SKM-1 (cell line): ENCODE data around the gene SUPT3H.

ENCODE experiments used
- DNase-seq: peaks from one replicate; lab custom pipeline; 2025; ENCODE audit not compliant: unreplicated experiment; lab: John Stamatoyannopoulos, UW

Gene SUPT3H

DNA sequence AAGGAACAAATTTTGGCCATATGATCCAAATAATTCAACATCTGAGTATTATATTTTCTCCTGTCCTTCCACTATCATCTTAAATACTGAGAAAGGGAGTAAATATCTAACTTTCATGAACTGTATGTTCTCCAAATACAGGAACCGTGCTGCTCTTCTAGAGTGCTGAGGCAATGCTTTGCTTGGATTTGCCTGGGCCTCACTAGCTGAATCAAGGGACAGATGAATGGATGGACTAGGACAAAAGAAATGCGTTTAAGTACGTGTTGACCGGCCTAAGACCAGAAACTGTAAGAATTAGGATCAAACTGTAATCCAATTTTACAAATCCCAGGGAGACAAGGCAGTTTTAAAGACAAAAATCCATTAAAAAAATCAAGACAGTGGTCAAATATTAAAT lies 412.0 kb downstream of the SUPT3H start:
- no peak for DNase-seq

DNA sequence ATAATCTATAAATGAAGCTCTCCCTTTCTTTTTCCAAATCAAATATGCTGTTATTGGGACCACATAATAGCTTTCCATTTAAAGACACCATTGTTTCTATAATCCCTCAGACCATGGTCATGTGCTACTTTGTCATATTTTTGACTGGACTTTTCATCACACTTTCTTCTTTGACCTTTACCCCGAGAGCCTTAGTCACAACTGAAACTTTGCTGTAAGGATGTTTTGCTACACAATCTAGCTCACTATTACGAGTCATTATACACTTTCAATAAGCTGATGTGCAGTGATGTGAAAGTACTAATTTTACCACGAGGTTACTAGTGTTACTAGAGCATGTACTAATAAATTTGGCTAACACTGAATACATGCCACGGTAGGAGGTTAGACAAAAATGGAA lies 416.8 kb downstream of the SUPT3H start:
- DNase-seq: no peak

GRCh38 chr6:44959651-44960050 lies 418.1 kb downstream of the SUPT3H start:
- no peak for DNase-seq

- no peak for DNase-seq
Observed at GRCh38 chr6:44957156-44957555, 420.6 kb downstream of the SUPT3H start.

- no peak for DNase-seq
Observed at GRCh38 chr6:44956396-44956795, 421.3 kb downstream of the SUPT3H start.

GRCh38 chr6:44955145-44955544 lies 422.6 kb downstream of the SUPT3H start:
- no peak for DNase-seq

- DNase-seq: no peak
Observed at GRCh38 chr6:44954281-44954680, 423.5 kb downstream of the SUPT3H start.

DNA sequence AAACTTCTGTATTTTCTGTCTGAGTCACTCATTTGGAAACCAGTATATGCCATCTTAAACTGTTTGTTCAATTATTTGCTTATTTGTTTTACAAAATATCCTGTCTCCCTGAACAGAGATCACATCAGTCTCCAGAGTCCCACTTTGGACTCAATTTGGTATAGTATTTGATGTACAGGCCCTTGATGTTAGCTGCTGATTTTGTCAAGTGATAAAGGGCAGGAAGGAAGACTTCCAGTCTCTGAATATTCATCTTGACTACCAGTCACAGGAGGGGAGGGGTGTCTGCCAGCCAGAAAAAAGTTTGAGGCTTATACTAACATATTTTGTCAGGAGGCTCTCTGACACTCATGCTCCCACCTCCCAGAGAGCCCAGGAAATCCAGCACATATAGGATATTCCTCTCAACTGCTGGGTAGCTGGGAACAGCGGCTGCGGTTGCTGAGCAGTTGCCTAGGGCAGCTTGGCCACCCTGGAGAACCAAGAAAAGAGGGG lies 426.4 kb downstream of the SUPT3H start:
- no peak for DNase-seq

DNA sequence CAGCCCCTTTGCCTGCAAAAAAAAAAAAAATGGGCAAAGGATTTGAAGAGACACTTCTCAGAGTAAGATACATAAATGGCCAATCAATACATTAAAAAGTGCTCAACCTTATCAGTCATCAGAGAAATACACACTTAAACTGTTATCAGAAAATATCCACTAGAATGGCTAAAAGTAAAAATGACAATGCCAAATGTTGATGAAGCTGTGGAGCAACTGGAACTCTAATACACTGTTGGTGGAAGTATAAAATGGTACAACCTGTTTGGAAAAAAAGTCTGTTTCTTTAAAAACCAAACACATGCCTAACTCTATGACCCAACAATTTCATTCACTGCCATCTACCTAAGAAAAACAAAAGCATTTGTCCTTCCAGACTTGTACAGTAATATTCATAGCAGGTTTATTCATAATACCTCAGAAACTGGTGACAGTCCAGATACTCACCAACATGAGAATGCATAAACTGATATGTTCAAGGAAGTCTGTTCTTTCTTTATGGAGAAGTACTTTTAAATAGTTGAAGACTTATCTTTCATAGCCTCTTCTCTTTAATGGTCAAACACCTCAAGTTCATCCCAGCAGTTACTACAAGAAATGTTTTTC lies 428.0 kb downstream of the SUPT3H start:
- DNase-seq: no peak

- DNase-seq: no peak
Observed at GRCh38 chr6:44943541-44943940, 434.2 kb downstream of the SUPT3H start.

GRCh38 chr6:44942798-44943197 lies 434.9 kb downstream of the SUPT3H start:
- DNase-seq: no peak

GRCh38 chr6:44942201-44942600 lies 435.5 kb downstream of the SUPT3H start:
- no peak for DNase-seq

GRCh38 chr6:44940367-44940766 lies 437.4 kb downstream of the SUPT3H start:
- no peak for DNase-seq

- no peak for DNase-seq
Observed at GRCh38 chr6:44935693-44936300, 441.9 kb downstream of the SUPT3H start.

DNA sequence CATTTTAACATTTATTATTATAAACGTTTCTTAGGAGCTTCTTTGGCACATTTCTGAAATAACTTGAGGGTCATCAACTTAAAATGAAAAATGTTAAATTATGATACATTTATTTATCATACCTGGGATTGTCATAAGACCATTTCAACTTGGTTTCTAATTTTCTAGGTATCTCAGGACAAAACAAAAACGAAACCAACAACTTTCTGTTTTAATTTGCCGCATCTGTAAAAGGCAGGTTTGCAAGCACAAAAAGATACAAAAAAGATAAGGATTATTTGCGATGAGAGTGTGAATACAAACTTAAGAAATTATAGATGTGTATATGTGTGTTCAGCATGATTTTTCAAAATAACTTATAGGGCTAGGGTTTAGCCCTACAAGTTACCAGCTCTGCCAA lies 444.6 kb downstream of the SUPT3H start:
- no peak for DNase-seq

DNA sequence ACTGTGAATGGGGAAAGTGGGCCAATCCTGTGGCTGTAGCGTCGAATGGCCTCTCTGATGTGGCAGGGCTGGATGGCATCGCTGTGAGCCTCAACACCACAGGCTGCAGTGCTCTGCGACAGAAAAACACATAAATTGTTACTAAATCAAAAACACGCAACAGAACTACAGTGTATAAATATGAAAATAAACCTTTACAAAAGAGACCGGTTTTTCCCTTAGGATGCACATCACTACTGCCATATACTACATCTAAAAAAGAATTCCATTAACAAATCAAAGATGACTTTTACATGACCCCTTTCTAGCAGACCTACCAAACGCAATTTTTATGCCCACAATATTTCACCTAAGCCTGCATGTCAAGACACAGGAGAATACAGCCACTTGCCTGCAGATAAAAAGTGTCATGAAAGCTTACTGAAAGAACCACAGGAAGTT lies 445.1 kb downstream of the SUPT3H start:
- DNase-seq: no peak

GRCh38 chr6:44931385-44931784 lies 446.3 kb downstream of the SUPT3H start:
- no peak for DNase-seq

- DNase-seq: no peak
Observed at GRCh38 chr6:44926556-44926955, 451.2 kb downstream of the SUPT3H start.

DNA sequence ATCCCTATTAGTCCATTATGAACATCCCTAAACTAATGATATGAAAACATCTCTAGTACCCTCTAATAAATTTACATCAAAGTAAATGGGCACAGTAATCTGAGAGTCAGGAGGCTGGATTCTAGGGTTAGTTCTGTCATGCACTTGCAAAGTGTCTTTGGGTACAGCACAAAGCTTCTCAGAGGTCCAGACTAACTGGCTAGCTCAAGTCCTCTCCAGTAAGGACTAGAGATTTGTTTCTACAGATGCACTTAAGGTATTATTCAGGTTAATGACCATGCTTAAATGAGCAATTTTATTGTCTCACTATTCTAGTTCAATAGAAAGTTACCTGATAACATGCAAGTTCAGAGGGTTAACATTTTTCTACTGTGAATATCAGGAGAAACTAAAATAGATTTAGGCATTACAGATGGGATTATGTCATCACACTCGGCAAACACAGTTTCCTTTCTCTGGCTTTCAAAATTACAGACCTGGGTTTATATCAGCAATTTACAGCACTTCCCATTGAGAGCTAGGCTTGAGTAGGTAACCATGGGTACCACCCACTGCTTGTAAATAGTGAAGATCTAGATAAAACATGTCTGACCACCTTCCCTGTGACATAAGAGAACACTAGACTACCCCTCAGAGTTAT lies 452.5 kb downstream of the SUPT3H start:
- DNase-seq: no peak

DNA sequence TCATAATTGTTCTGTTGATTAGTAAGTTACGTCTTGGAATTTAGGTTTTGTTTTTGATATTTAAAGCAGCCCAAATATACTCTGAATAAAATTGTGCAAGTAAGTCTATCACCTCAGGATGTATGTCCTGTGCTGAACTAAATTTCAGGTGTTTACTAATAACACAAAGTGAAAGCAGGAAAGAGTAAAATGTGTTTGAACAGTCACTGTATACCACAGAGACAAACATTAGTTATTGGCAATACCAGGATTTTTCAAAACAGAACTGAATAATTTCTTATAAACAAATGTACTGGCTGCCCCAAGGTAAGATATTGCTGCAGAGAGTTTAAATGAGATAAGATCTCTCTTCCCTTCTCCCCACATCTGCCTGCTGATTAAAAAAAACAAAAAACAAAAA lies 454.3 kb downstream of the SUPT3H start:
- no peak for DNase-seq

GRCh38 chr6:44921798-44922197 lies 455.9 kb downstream of the SUPT3H start:
- DNase-seq: no peak

GRCh38 chr6:44920952-44921491 lies 456.7 kb downstream of the SUPT3H start:
- DNase-seq: no peak
